M059J (cell line): ENCODE measurements around the gene PRSS36. TPM values are rescaled to one million over a fixed set of nuclear protein-coding genes. Genes with fewer than 3 reads are reported as not detected.

ENCODE experiments used
- DNase-seq: peaks from one replicate; pipeline ENCODE4 v3.0.0-alpha.2; 2012; ENCODE audit warnings: low read depth
- total RNA-seq: library from RNA; depleted of rRNA; stranded (reverse); fragments of >200 nt; shearing (Covaris generic); gene quantifications from 2 replicates; pipeline ENCODE4 v1.2.3, GENCODE V29; 2014

The PRSS36 gene
- total RNA-seq, 1 experiment from 2014 or later, result 0.49 TPM

- DNase-seq, result no peak
Measured at GRCh38 chr16:31128711-31129567, 20.9 kb downstream of the PRSS36 start.

GRCh38 chr16:31127182-31127581 lies 22.7 kb downstream of the PRSS36 start:
- no peak for DNase-seq

GRCh38 chr16:31125844-31126243 lies 24.0 kb downstream of the PRSS36 start:
- no peak for DNase-seq

- DNase-seq, result no peak
Measured at GRCh38 chr16:31120129-31120528, 29.7 kb downstream of the PRSS36 start.

- DNase-seq, result peak; percentile 85
Measured at GRCh38 chr16:31118223-31119155, 31.4 kb downstream of the PRSS36 start.

- peak; percentile 99 for DNase-seq
Measured at GRCh38 chr16:31117384-31118222, 32.3 kb downstream of the PRSS36 start, which contains the start of gene KAT8. Gene KAT8 (plus strand): TSS chr16:31117664. CDS start chr16:31117682, 18 bp downstream.

GRCh38 chr16:31114468-31114867 lies 35.4 kb downstream of the PRSS36 start:
- no peak for DNase-seq

- DNase-seq, result peak; percentile 30
Measured at GRCh38 chr16:31113121-31114120, 36.4 kb downstream of the PRSS36 start.

GRCh38 chr16:31112711-31113110 lies 37.2 kb downstream of the PRSS36 start:
- no peak for DNase-seq

GRCh38 chr16:31111881-31112466 lies 37.9 kb downstream of the PRSS36 start:
- no peak for DNase-seq

GRCh38 chr16:31110106-31111034 lies 39.5 kb downstream of the PRSS36 start:
- no peak for DNase-seq

- DNase-seq, result no peak
Measured at GRCh38 chr16:31109622-31110021, 40.2 kb downstream of the PRSS36 start.

GRCh38 chr16:31108794-31109558 lies 40.9 kb downstream of the PRSS36 start:
- DNase-seq, result no peak

- DNase-seq, result peak; percentile 72
Measured at GRCh38 chr16:31108035-31108793, 41.7 kb downstream of the PRSS36 start, which contains the start of gene BCKDK. Gene BCKDK (plus strand): TSS chr16:31108386. CDS start chr16:31109224, 838 bp downstream.

GRCh38 chr16:31107465-31107867 lies 42.4 kb downstream of the PRSS36 start:
- DNase-seq, result no peak

GRCh38 chr16:31106509-31107464 lies 43.1 kb downstream of the PRSS36 start:
- peak; percentile 29 for DNase-seq
